ENCODE results near the gene TLR8. TPM values are rescaled to one million over a fixed set of nuclear protein-coding genes. Genes with fewer than 3 reads are reported as not detected.

The TLR8 gene
- total and polyA plus RNA-seq, 2 of the 4 experiments (the other 2 are of a cell fraction) = not detected

- Histone ChIP-seq H2AFZ (replicated peaks; ENCODE audit: low read length, poor library complexity) (no peak overlapping the region), H3K56ac (ENCODE audit: extremely low read depth, insufficient read depth, low read length) (no peak overlapping the region), H2BK5ac (ENCODE audit: low read depth, low read length, poor library complexity, severe bottlenecking) (no peak overlapping the region), H3K9me3 (ENCODE audit: control insufficient read depth, insufficient read depth, low read length) (no peaks in the 10 kb centered on the region), H4K8ac (ENCODE audit: low read depth in 2 of 2, low read length in 2 of 2) (no peak overlapping the region), H3K36me3 (ENCODE audit: control insufficient read depth, insufficient read depth, low read length) (no peaks in the 10 kb centered on the region), H3K9ac (ENCODE audit: low read depth, low read length) (no peak overlapping the region), H2AK9ac (replicated peaks; ENCODE audit: low read depth, low read length, poor library complexity) (no peak overlapping the region), H3K14ac (replicated peaks; ENCODE audit: low read depth, low read length) (no peak overlapping the region), H3K27me3 (ENCODE audit: control insufficient read depth, insufficient read depth, low read length) (no peaks in the 10 kb centered on the region), H2BK120ac (ENCODE audit: low read depth, low read length) (no peak overlapping the region), H4K20me1 (ENCODE audit: insufficient read depth, low read length) (no peaks in the 10 kb centered on the region), H2BK20ac (ENCODE audit: low read depth, low read length) (no peak overlapping the region), H3K4ac (ENCODE audit: low read depth, low read length) (no peak overlapping the region), H3K4me1 (ENCODE audit: control insufficient read depth, insufficient read depth, low read length) (no peaks in the 10 kb centered on the region), H3K27ac (ENCODE audit: insufficient read depth, low read length) (no peak overlapping the region), H4K91ac (ENCODE audit: insufficient read depth, low read depth, low read length) (no peak overlapping the region), H3K9me1 (ENCODE audit: insufficient read depth, low read length) (no peaks in the 10 kb centered on the region), H4K5ac (ENCODE audit: low read depth, low read length) (no peak overlapping the region), H3K79me1 (ENCODE audit: low read depth in 1 of 2, low read length in 2 of 2) (no peaks in the 10 kb centered on the region), H3K4me2 (ENCODE audit: low read depth, low read length) (no peak overlapping the region; the same call in 1 of the 2 replicates), H3K4me3 (ENCODE audit: insufficient read depth, low read depth, low read length) (no peak overlapping the region), H2BK15ac (ENCODE audit: low read depth, low read length) (no peak overlapping the region), H3K18ac (ENCODE audit: low read depth, low read length) (no peak overlapping the region), H3K23ac (ENCODE audit: low read depth, low read length) (no peak overlapping the region), H2AK5ac (ENCODE audit: low read depth, low read length) (no peak overlapping the region)
- intact Hi-C loops (cut with micrococcal nuclease) = no loop called here
- dilution Hi-C loops (cut with HindIII; ENCODE audit: low sequenced_read_pairs, unreplicated experiment) = no loop called here
- CTCF ChIA-PET = no interaction called here
- ATAC-seq (ENCODE audit: low read depth) = no peak; the same call in 1 of the 2 replicates
- in situ Hi-C loops (cut with MboI; ENCODE audit: low sequenced_read_pairs) = no loop called here
- POLR2A ChIA-PET (ENCODE audit: unreplicated experiment) = no interaction called here
- no CpG with 5 or more reads among the region's 6 CpGs for WGBS, 2 experiments (ENCODE audit: extremely low coverage in 2 of 2, insufficient read length in 1 of 2)
- no peak for DNase-seq
- no TSS peak for BruUV-seq (replicated peaks)
- no peak for TF ChIP-seq RFX5 (IDR thresholded peaks at IDR 0.05; ENCODE audit: low read depth, low read length)
- TF ChIP-seq SMC3 (IDR thresholded peaks at IDR 0.05; ENCODE audit: low read depth, low read length) = no peak
These were observed 35.2 kb upstream of the TLR8 start for GRCh38 chrX:12871257-12871656.

Measured in IMR-90 (cell line).